ENCODE data around the gene TFEB.

The TFEB gene

DNA sequence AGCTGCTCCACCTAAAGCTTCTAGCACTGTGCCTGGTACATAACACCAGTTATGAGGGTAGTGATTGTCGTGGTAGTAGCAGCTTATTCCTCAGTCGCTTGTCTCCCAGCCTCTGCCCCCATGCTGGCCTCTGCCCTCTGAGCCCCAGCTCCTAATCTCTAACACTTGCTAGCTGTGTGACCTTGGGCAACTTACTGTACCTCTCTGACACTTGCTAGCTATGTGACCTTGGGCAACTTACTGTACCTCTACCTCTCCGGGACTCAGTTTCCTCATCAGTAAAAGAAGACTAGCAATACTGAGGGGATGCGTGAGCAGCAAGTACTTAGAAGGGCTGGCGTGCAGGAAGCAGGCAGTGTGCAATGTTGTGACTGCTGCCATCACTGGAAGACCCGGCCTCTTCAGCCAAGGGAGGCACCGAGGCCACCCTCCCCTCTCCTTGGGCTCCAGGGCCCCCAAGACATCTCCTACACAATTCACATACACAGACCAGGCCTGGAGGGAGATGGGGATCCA is 87.3 kb downstream of the TFEB start:
- DNase-seq = no peak

DNA sequence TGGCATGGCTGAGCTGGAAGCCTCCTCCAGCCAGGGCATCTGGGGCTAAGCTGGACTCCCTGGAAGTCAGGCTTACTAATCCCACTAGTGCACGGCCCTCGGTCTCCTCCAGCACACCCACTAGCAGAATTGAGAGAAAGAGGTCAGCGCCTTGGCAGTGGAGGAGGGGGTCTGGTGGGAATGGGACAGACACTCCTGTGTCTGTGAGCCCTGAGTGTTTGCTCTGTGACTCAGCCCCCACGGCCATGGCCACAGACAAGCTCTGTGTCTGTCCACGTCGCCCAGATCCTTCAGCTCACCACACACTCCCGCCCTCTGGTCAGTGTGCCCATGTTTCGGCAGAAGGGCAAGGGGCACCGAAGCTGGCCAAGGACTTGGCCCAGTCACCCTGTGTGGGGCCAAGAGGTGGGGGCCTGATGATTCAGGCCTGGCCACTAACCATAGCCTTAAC is 88.3 kb downstream of the TFEB start:
- DNase-seq = no peak

DNA sequence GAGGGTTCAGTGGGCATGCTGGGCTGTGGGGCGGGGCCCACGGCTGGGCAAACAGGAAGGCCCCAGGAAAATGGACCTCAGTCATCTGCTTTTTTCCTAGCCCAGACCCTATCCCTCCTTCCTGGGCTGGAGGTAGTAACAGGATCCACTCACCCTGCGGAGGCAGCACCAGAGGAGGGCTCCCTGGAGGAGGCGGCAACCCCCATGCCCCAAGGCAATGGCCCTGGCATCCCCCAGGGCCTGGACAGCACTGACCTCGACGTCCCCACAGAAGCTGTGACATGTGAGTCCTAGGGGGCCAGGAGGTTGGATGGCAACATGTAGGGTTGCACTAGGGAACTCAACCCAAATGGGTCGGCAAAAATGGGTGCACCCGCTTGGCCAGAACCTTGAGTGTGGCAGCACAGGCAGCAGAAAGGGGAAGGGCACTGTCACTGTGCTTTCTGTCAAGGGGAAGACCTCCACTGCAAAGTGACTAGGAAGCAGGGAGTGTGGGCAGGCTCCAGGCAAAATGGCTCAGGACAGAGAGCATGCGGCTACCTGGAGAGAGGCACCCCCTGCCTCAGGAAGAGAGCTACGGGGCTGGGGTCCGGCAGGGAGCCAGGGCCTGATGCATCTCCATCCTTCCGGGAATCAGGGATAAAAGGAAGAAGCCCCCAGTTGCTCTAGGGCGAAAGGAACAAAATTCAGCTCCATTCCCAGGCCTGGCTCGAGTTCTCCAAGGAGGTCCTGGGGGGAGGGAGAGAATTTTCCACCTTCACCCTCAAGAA is 89.2 kb downstream of the TFEB start:
- no peak for DNase-seq

DNA sequence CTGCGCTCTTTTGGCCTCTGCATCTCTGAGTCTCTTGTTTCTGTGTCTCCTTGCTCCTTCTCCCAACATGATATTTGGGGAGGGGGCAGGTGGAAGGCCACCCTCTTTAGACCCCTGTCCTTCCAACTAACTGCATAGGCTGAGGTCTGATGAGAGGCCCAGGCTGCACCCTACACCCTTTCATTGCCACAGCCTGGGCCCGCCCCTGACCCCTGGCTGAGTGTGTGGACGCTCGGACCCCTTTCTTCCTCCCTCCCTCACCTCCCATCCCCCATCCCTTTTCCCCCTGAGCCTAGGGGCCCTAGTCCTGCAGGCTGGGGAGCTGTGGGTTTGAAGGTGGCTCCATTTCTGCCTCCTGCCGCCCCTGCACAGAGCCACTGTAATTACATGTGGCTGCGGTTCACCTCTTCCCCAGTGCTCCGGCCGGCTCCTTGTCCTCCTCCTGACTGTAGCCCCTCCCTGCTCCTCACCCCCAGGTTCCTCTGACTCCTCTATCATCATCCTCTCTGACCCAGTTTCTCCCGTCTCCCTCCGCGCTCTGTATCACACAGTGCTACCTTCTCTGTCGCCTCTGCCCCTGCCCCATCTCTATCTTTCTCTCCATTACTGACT is 90.3 kb downstream of the TFEB start:
- no peak for DNase-seq

DNA sequence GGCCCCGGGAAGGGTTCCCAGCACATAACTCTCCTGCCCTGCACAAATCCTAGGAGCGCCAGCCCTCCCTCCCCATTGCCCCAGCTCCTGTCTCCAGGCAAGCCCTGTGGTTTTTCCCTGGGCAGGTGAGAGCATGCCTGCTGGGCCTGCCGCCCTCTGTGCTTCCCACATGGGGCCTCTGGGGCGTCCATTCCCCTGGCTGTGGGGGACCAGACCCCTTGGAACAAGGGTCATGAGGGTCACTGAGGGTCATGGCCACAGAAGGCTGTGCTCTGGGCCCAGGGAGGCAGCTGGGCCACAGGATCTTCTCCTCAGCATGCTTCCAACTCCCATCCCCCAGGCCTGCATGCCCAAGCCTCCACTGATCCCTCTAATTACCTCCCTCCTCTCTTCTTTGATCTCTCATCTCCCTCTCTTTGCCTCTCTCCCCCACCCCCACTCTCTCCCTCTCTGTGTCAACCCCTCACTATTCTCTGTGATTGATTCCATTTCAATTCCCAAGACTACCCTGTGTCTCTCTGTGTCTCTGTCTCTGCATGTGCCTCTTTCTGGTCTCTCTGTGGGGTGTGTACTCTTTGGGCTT is 91.0 kb downstream of the TFEB start:
- DNase-seq = no peak

DNA sequence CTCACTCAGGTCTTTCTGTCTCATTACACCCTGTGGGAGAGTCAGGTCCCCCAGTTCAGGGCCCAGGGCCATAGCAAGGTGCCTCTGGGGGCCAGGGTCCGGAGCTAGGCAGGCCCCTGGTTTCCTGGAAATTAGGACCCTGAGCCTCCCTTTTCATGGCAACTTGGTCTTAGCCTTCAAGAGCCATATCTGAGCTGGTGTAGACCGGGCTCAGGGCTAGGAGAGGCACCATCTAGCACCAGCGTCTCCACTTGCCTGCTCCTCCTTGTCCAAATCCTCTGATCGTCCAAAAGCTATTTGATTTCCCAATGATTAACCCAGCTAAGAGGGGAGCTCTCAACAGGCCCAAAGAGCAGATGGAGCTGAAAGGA is 91.5 kb downstream of the TFEB start:
- DNase-seq = no peak

DNA sequence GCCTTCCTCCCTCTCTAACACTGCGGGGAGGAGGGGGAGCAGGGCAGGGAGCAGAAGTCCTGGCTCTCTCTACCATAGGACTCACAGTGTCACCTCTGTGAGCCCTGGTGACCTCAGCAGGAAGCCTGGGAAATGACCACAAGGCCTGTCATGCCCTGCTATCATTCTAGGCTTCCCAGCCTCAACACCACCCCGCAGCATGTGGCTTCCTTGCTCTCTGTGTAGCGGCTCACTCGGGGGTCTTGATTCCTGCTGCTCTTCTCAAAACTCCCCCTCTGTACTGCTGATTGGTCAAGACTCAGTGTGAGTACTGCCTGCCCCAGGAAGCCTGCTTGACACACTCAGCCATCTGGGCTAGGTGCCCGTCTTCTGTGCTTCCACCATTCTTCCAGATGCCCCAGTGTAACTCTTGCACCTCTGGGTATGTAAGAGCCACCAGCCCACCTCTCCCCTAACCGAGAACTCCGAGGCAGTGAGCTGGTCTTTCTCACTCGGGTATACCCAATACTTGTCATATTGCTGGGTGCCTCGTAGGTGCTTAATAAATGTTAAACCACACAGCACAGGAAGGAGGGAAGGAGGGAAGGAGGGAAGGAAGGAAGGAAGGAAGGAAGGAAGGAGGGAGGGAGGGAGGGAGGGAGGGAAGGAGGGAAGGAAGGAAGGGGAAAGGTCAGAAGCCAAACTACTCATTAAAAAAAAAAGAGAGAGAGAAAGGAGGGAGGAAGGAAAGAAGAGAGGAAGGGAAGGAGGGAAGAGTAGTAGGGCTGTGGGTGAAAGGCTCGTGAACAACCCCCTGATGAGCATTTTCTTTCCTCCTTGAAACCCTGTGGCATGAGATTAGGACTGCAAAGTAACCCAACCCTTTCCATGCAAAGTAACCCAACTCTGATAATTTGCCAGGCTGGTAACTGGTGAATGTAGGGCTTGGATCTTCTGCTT is 92.2 kb downstream of the TFEB start:
- DNase-seq = no peak

DNA sequence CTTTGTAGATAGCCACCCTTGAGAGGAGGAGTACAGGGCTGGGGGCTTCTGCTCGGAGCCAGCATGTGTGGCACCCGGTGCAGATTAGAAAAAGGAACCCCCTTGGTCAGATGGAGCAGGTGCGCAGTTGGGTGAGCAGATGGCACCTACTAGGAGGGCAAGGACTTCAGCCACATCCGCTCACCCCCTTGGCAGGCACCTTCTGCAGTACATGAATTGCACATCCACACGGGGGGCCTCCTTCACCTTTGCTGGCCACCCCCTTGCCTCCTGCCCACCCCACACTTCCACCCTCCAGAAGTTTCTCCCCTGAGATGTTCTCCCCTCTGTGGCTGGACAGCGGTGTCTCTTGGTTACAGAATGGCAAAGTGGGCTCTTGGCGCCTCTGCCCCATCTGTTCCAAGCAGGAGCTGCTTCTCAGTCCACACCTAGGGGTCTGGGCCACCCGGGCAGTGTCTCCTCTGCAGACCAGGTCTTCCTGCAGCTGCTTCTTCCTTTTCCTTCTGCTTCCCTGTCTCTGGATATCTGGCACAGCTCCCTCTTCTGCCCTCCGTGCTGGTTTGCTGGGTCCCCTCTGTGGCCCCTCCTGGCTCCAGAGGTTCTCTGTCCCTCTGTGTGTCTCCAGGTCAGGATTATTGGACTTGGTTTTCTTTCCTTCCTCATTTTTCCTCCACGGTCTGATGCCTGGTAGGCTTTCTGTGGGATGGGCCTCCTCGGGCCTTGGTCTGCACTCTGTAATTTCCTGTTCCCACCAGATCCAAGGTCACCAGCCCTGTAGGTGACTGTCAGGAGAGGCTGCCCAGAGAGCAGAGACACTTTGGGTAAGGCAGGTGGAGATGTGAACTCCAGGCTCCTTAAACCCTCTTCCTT is 93.1 kb downstream of the TFEB start:
- no peak for DNase-seq

DNA sequence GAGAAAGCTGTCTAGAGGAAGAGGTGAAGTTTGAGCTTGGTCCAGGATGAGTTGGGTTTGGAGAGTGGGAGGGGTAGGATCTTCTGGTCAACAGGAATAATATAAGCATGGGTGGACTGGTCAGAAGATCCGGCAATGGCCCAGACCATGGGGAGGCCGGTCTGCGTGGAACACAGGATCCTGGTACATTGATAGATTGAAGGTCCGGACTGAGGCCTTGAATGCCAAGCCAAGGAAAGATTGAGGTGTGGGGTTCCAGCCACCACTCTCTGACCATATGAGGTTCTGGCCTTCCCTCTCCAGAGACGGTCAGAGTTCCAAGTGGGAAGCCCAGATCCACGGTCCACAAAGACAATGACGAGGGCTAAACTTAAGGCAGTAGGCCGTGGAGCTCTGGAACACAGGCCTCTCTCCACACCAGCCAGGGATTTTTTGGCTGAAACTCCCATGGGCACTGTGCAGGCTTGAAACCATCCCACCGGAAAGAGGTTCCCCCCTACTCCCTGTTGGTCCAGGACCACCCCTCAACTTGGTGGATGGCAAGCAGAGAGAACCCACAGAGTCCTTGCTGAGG is 94.0 kb downstream of the TFEB start:
- DNase-seq = no peak

DNA sequence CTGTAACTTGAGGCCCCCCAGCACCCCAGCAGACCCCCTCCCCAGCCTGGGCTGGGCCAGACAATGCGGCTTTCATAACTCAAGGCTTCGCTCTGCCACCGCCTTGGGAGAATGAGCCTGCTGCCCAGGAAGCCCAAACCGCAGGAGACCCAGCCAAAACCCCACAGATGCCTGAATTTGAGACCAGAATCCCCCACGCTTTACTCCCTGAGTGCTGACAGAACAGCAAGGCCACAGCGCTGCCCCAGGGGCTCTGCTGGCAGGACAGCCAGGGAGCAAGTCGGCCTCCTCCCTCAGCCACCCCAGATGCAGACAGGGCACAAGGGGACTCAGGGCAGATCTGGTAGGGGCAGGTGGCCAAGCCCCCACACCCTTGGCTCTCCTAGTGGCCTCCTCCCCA is 95.0 kb downstream of the TFEB start:
- DNase-seq = no peak

DNA sequence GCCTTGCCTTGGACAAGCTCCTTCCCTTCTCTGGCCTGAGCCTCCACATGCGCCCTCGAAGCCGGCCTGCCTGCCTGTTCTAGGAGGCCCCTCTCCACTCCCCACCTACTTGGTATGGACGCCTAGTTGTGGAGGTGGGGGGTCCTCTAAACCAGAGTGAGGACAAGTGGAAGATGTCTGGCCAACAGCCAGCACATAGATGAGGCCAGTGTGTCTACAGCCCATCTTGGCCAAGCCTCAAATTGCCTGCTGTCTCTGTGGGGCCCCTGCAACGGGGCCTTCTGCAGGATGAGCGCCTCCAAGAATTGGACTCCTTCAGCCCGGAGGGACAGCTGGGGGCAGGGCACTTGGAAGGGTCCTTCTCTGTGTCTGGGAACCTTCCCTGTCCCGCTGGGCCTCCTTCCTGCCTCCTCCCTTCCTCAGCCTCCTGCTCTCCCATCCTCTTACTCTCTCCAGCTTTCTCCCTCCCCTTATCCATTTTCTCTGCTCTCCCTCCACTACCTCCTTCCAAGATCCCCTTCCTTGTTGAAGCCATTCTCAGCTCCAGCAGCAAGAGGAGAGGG is 95.5 kb downstream of the TFEB start:
- DNase-seq = no peak

DNA sequence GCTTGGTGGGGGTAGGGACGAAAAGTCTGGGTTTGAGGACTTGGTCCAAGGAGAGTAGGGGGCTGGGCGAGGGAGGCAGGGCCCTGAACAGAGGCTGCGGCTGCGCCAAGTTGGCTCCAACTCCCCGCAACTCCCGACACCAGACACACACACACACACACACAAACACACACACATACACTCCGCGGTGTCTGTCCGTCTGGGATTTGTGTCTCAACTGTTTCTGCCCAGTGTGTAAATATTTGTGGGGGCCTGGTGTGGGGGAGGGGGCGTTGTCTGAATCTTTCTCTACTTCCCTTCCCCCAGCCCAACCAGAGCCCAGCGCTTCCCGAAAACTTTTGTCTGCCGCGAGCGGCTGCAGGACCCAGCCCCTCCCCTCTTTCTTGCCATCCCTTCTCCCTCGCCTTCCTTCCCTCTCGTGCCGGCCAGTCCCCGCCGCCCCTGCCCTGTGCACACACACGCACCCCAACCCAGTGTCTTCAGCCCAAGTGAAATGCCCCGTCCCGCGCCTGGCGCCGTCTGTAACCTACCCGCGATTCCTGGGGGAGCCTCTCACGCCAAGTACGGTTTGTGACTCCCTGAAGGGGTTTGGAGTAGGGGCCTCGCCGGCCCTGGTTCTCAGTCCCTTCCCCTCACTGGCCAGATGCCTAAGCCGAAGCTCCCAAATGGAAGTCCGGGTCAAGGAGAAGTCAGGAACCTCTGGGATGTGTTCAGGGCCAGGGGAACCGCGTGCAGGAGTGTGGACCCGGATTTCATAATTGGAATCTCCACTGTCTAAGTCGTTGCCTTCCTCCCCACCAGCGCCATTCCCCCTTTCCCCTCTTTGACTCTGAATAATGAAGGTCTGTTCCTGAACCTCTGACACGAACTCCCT is 96.2 kb downstream of the TFEB start:
- DNase-seq = no peak

DNA sequence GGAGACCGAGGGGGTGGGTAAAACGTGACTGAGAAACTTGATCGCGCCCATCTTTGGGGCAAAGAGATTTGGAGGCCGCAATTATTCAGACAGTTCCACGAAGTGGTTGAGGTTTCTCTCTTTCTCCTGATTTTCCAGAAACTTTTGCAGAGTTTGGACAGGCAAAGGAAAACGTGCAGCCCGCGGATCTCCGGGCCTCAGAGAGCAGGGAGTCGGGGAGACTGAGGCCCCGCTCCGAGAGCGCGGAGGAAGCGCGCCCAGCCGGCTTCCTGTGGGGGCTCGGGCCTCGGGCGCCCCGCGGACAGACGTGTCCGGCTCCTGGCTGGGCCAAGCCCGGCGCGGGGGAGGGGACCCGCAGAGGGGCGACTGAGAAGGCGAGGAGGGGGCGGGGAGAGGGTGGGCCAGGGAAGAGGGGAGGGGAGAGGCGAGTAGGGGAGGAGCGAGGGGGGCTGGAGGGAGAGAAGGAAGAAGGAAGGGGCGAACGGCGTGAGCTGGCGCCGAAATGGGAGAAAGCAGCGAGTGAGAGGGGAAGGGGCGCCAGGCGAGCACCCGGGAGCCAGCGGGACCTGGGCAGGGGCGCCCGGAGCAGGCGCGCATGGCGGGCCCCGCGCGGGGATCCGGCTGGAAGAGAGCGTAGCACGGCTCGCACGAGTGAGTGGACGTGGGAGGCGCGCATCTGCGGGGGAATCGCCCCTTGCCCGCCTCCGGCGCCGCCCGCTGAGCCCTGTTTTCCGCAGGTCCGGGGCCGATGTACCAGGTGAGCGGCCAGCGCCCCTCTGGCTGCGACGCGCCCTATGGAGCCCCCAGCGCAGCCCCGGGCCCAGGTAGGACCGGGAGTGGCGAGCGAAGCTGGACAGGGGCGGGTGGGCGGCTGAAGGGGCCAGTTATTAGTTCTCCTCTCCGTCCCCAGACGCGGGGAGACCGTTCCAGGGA is 97.1 kb downstream of the TFEB start, which contains the start of gene MDFI:
Gene MDFI (plus strand): TSS at position 467 of the 933 bp plus-strand sequence. CDS start 282 bp downstream, at position 749.
- no peak for DNase-seq

DNA sequence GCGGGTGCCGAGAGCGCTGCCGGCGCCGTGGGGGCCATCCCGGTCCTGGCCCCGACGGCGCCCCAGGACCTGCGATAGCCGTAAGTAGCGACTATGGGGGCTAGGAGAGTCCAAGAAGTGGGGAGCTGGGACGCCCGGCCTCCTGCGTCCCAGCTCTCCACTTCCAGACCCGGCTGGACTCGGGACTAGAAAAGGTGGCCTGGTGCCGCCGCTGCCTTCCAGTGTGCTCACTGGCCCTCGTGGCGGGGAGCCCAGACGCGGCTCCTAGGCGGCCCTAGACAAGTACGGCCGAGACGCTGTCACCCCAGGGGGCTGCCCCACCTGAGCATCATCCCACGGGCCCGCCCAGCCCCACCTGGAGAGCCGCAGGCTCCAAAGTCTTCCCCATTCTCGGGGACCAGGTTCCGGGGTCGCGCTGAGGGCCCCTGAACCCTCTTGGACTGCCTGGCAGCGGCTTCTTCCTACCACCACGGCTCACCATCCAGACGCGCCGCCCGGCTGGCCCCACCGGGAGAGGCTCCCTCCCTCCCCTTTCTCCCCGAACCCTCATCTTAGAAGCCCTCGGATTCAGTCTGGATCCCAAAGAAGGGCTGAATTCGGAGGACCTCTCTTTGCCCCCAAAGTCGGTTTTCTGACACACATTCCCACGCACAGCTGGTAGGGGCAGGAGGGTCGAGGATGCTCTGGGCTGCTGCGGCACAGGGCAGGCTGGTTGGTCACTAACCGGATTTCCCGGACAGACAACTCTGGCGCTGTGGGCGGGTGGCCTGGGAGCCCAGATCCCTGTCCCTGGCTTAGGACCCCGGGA is 98.0 kb downstream of the TFEB start:
- DNase-seq = no peak

DNA sequence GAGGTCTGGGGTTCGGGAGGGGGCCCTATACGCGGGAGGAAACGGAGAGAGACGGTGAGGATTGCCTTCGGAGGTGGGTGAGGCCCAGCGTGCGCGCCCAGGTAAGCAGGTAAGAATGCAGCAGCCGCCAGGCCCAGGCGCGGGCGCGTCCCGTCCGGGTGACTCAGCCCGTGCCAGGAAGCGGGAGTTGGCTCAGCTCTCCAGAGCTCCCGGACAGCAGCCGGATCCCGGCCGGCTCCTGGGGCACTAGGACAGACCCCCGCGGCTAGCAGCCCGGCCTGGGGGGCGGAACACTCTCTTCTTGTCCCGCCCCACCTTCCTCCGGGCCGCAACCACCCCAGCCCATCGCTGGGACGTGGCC is 98.6 kb downstream of the TFEB start:
- no peak for DNase-seq

DNA sequence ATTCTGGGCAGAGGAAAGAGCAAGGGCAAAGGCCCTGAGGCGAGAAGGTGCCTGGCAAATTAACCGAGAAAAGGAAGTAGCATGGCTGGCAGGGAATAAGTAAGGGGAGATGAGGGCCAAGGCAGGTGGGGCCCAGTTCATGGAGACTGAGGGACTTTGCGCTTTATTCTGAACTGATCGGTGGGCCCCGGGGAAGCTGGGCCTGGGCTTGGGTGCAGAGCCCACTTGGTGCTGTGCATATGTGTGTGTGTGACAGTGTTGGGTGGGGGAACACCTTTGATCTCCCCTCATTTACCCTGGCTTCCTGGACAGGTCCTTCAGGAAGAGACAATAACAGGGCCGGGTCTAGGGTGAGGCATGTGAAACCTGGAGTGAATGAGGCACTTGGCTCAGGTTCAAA is 100.0 kb downstream of the TFEB start:
- no peak for DNase-seq

DNA sequence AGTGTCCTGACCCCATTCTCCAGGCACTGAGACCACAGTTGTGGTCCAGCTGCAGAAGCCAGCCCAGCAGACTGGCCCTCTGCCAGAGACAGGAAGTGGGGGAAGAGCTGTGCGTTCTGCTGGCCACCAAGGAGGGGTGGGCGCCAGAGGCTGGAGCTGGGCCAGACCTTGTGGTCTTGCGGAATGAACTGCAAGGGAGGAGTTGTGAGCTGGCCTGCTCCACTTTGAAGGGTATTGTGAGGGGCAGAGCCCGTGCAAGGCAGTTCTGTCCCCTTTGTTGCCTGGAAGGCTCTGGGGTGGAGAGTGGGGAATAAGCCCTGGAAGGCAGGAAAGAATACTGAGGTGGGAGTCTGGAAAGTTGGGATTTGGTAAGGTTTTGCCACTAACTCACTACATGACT is 100.8 kb downstream of the TFEB start:
- no peak for DNase-seq

Data from stimulated activated naive CD4-positive, alpha-beta T cell treated with Interleukin-2 at 50 U/mL for 16 hours (primary cell).